Measurements from ENCODE around the gene PRDM16. TPM values are rescaled to one million over a fixed set of nuclear protein-coding genes. Genes with fewer than 3 reads are reported as not detected.

The PRDM16 gene
- total and polyA plus RNA-seq, 2 experiments from 2014 or later, result 0.14 to 0.16 TPM

- TF ChIP-seq, protein P1, sequence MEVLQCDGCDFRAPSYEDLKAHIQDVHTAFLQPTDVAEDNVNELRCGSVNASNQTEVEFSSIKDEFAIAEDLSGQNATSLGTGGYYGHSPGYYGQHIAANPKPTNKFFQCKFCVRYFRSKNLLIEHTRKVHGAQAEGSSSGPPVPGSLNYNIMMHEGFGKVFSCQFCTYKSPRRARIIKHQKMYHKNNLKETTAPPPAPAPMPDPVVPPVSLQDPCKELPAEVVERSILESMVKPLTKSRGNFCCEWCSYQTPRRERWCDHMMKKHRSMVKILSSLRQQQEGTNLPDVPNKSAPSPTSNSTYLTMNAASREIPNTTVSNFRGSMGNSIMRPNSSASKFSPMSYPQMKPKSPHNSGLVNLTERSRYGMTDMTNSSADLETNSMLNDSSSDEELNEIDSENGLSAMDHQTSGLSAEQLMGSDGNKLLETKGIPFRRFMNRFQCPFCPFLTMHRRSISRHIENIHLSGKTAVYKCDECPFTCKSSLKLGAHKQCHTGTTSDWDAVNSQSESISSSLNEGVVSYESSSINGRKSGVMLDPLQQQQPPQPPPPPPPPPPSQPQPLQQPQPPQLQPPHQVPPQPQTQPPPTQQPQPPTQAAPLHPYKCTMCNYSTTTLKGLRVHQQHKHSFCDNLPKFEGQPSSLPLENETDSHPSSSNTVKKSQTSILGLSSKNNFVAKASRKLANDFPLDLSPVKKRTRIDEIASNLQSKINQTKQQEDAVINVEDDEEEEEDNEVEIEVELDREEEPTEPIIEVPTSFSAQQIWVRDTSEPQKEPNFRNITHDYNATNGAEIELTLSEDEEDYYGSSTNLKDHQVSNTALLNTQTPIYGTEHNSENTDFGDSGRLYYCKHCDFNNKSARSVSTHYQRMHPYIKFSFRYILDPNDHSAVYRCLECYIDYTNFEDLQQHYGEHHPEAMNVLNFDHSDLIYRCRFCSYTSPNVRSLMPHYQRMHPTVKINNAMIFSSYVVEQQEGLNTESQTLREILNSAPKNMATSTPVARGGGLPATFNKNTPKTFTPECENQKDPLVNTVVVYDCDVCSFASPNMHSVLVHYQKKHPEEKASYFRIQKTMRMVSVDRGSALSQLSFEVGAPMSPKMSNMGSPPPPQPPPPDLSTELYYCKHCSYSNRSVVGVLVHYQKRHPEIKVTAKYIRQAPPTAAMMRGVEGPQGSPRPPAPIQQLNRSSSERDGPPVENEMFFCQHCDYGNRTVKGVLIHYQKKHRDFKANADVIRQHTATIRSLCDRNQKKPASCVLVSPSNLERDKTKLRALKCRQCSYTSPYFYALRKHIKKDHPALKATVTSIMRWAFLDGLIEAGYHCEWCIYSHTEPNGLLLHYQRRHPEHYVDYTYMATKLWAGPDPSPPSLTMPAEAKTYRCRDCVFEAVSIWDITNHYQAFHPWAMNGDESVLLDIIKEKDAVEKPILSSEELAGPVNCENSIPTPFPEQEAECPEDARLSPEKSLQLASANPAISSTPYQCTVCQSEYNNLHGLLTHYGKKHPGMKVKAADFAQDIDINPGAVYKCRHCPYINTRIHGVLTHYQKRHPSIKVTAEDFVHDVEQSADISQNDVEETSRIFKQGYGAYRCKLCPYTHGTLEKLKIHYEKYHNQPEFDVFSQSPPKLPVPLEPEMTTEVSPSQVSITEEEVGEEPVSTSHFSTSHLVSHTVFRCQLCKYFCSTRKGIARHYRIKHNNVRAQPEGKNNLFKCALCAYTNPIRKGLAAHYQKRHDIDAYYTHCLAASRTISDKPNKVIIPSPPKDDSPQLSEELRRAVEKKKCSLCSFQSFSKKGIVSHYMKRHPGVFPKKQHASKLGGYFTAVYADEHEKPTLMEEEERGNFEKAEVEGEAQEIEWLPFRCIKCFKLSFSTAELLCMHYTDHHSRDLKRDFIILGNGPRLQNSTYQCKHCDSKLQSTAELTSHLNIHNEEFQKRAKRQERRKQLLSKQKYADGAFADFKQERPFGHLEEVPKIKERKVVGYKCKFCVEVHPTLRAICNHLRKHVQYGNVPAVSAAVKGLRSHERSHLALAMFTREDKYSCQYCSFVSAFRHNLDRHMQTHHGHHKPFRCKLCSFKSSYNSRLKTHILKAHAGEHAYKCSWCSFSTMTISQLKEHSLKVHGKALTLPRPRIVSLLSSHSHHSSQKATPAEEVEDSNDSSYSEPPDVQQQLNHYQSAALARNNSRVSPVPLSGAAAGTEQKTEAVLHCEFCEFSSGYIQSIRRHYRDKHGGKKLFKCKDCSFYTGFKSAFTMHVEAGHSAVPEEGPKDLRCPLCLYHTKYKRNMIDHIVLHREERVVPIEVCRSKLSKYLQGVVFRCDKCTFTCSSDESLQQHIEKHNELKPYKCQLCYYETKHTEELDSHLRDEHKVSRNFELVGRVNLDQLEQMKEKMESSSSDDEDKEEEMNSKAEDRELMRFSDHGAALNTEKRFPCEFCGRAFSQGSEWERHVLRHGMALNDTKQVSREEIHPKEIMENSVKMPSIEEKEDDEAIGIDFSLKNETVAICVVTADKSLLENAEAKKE (CRISPR knock-in tag; IDR thresholded peaks at IDR 0.05), result no peak
- TF ChIP-seq POLR2AphosphoS5 (IDR thresholded peaks at IDR 0.05; ENCODE audit: low read depth) (no peak), JUNB (IDR thresholded peaks at IDR 0.05; ENCODE audit: unreplicated experiment) (no peak)
- TF ChIP-seq, protein P2, sequence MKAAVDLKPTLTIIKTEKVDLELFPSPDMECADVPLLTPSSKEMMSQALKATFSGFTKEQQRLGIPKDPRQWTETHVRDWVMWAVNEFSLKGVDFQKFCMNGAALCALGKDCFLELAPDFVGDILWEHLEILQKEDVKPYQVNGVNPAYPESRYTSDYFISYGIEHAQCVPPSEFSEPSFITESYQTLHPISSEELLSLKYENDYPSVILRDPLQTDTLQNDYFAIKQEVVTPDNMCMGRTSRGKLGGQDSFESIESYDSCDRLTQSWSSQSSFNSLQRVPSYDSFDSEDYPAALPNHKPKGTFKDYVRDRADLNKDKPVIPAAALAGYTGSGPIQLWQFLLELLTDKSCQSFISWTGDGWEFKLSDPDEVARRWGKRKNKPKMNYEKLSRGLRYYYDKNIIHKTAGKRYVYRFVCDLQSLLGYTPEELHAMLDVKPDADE (IDR thresholded peaks at IDR 0.05), result no peak
Measured at GRCh38 chr1:3278416-3279181, 209.6 kb downstream of the PRDM16 start (continued).

- Mint-ChIP-seq H3K27me3 (ENCODE audit: insufficient read depth, low read depth, poor library complexity) (no peaks in the 10 kb centered on the region), H3K9me3 (no peaks in the 10 kb centered on the region), H3K4me1 (peaks cover 5% of the 10 kb centered on the region), H3K4me3 (no peak overlapping the region), H3K36me3 (ENCODE audit: low read depth) (no peaks in the 10 kb centered on the region), H3K27ac (no peak overlapping the region)
- no peak overlapping the region for H3K4me3 ChIP-seq
- H2AFZ ChIP-seq, result no peak overlapping the region
- no peaks in the 10 kb centered on the region for H3K36me3 ChIP-seq (ENCODE audit: insufficient read depth)
- no peak for ATAC-seq
- no peak overlapping the region for H3K4me2 ChIP-seq
- no peaks in the 10 kb centered on the region for H3K79me2 ChIP-seq (replicated peaks; ENCODE audit: insufficient read depth)
- no peaks in the 10 kb centered on the region for H3K9me2 ChIP-seq (ENCODE audit: insufficient read depth)
- H4K20me1 ChIP-seq (replicated peaks; ENCODE audit: insufficient read depth), result no peaks in the 10 kb centered on the region
- H3K27ac ChIP-seq (ENCODE audit: low read depth), result no peak overlapping the region
- no peaks in the 10 kb centered on the region for H3K27me3 ChIP-seq (ENCODE audit: insufficient read depth)
- no peaks in the 10 kb centered on the region for H3F3A ChIP-seq (replicated peaks; ENCODE audit: low read depth)
- no peaks in the 10 kb centered on the region; the same call in 1 of the 2 replicates for H3K4me1 ChIP-seq (ENCODE audit: insufficient read depth)
- DNase-seq (ENCODE audit: low spot score), result no peak
- TF ChIP-seq EZH2phosphoT487 (IDR thresholded peaks at IDR 0.05; ENCODE audit: unreplicated experiment) (no peak), EZH2 (IDR thresholded peaks at IDR 0.05; ENCODE audit: low read depth, unreplicated experiment) (no peak), JUNB (IDR thresholded peaks at IDR 0.05; ENCODE audit: unreplicated experiment) (no peak), CTCF (conservative IDR thresholded peaks at IDR 0.05; ENCODE audit: low read depth in 2 of 2) (no peak), ZNF331 (CRISPR knock-in tag; IDR thresholded peaks at IDR 0.05; ENCODE audit: low read depth) (no peak), STAT1 (IDR thresholded peaks at IDR 0.05; ENCODE audit: unreplicated experiment) (no peak)
- TF ChIP-seq, protein P3, sequence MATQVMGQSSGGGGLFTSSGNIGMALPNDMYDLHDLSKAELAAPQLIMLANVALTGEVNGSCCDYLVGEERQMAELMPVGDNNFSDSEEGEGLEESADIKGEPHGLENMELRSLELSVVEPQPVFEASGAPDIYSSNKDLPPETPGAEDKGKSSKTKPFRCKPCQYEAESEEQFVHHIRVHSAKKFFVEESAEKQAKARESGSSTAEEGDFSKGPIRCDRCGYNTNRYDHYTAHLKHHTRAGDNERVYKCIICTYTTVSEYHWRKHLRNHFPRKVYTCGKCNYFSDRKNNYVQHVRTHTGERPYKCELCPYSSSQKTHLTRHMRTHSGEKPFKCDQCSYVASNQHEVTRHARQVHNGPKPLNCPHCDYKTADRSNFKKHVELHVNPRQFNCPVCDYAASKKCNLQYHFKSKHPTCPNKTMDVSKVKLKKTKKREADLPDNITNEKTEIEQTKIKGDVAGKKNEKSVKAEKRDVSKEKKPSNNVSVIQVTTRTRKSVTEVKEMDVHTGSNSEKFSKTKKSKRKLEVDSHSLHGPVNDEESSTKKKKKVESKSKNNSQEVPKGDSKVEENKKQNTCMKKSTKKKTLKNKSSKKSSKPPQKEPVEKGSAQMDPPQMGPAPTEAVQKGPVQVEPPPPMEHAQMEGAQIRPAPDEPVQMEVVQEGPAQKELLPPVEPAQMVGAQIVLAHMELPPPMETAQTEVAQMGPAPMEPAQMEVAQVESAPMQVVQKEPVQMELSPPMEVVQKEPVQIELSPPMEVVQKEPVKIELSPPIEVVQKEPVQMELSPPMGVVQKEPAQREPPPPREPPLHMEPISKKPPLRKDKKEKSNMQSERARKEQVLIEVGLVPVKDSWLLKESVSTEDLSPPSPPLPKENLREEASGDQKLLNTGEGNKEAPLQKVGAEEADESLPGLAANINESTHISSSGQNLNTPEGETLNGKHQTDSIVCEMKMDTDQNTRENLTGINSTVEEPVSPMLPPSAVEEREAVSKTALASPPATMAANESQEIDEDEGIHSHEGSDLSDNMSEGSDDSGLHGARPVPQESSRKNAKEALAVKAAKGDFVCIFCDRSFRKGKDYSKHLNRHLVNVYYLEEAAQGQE (IDR thresholded peaks at IDR 0.05; ENCODE audit: unreplicated experiment), result no peak
- TF ChIP-seq, protein P2 (IDR thresholded peaks at IDR 0.05), result no peak
Measured at GRCh38 chr1:3279182-3279470, 210.1 kb downstream of the PRDM16 start.

Measured in GM23338 (cell line).